ENCODE measurements around the gene UBN2. TPM values are rescaled to one million over a fixed set of nuclear protein-coding genes. Genes with fewer than 3 reads are reported as not detected.

Gene UBN2
- total RNA-seq, 4 donors from 2014 or later, result 19.9 to 33.7 (median 24.7) TPM

GRCh38 chr7:139297795-139298194, 66.8 kb downstream of the UBN2 start:
- Histone ChIP-seq H3K27ac (no peak overlapping the region), H3K4me1 (no peaks in the 10 kb centered on the region), H3K27me3 (no peaks in the 10 kb centered on the region), H3K9me3 (no peaks in the 10 kb centered on the region), H3K4me3 (replicated peaks in 1 of 3) (no peak overlapping the region), H3K36me3 (peaks cover 4 to 10% of the 10 kb centered on the region in 2 donors)
- intact Hi-C loops (cut with DNase I), result no loop called here
- WGBS, 2 donors, result 54 to 65% methylated on average over 6 of the region's 6 CpGs
- DNase-seq, result no peak
- no peak for TF ChIP-seq CTCF (IDR thresholded peaks at IDR 0.05)
- no peak for TF ChIP-seq POLR2A (IDR thresholded peaks at IDR 0.05)

- no peak for TF ChIP-seq POLR2A (IDR thresholded peaks at IDR 0.05)
- no peak for TF ChIP-seq CTCF (IDR thresholded peaks at IDR 0.05)
- H3K36me3 ChIP-seq, result peaks cover 4 to 7% of the 10 kb centered on the region in 2 donors
- H3K4me1 ChIP-seq, result no peaks in the 10 kb centered on the region
- WGBS, 2 donors, result 97 to 99% methylated on average over 2 of the region's 2 CpGs
- H3K27me3 ChIP-seq, result no peaks in the 10 kb centered on the region
- no peak overlapping the region for H3K27ac ChIP-seq
- no peak overlapping the region for H3K4me3 ChIP-seq (replicated peaks in 1 of 3)
- DNase-seq, result no peak
- intact Hi-C loops (cut with DNase I), result no loop called here
- H3K9me3 ChIP-seq, result no peaks in the 10 kb centered on the region
Measured at GRCh38 chr7:139299296-139299695, 68.3 kb downstream of the UBN2 start.

GRCh38 chr7:139300390-139300789, 69.4 kb downstream of the UBN2 start:
- DNase-seq, result no peak
- intact Hi-C loops (cut with DNase I), result no loop called here
- Histone ChIP-seq H3K9me3 (no peaks in the 10 kb centered on the region), H3K36me3 (peaks cover 0 to 4% of the 10 kb centered on the region in 2 donors), H3K27ac (no peak overlapping the region), H3K27me3 (no peaks in the 10 kb centered on the region), H3K4me1 (no peaks in the 10 kb centered on the region), H3K4me3 (replicated peaks in 1 of 3) (no peak overlapping the region)
- TF ChIP-seq CTCF (IDR thresholded peaks at IDR 0.05) (no peak), POLR2A (IDR thresholded peaks at IDR 0.05) (no peak)
- 90 to 92% methylated on average over 2 of the region's 2 CpGs for WGBS, 2 donors

- Histone ChIP-seq H3K36me3 (peaks cover 0 to 4% of the 10 kb centered on the region in 2 donors), H3K4me1 (no peaks in the 10 kb centered on the region), H3K27ac (no peak overlapping the region), H3K9me3 (no peaks in the 10 kb centered on the region), H3K27me3 (no peaks in the 10 kb centered on the region), H3K4me3 (replicated peaks in 1 of 3) (no peak overlapping the region)
- DNase-seq, result peak; percentile 5 to 10
- intact Hi-C loops (cut with DNase I), result no loop called here
- WGBS, 2 donors, result 66 to 76% methylated on average over 1 of the region's 1 CpG
- TF ChIP-seq POLR2A (IDR thresholded peaks at IDR 0.05) (no peak), CTCF (IDR thresholded peaks at IDR 0.05) (no peak)
Measured at GRCh38 chr7:139304517-139304916, 73.5 kb downstream of the UBN2 start.

GRCh38 chr7:139317939-139318505, 87.0 kb downstream of the UBN2 start:
- H3K36me3 ChIP-seq, result no peaks in the 10 kb centered on the region

More at GRCh38 chr7:139317939-139318505, 87.0 kb downstream of the UBN2 start:
- intact Hi-C loops (cut with DNase I), result no loop called here
- H3K4me1 ChIP-seq, result no peaks in the 10 kb centered on the region
- H3K9me3 ChIP-seq, result no peaks in the 10 kb centered on the region
- no peaks in the 10 kb centered on the region for H3K27me3 ChIP-seq
- DNase-seq, result no peak
- WGBS, 2 donors, result 79 to 80% methylated on average over 5 of the region's 5 CpGs
- H3K27ac ChIP-seq, result no peak overlapping the region
- H3K4me3 ChIP-seq (replicated peaks in 1 of 3), result no peak overlapping the region
- TF ChIP-seq CTCF (IDR thresholded peaks at IDR 0.05) (no peak), POLR2A (IDR thresholded peaks at IDR 0.05) (no peak)

All from thyroid gland (tissue), 4 donors.